ENCODE measurements around the gene RAVER2.

DNA sequence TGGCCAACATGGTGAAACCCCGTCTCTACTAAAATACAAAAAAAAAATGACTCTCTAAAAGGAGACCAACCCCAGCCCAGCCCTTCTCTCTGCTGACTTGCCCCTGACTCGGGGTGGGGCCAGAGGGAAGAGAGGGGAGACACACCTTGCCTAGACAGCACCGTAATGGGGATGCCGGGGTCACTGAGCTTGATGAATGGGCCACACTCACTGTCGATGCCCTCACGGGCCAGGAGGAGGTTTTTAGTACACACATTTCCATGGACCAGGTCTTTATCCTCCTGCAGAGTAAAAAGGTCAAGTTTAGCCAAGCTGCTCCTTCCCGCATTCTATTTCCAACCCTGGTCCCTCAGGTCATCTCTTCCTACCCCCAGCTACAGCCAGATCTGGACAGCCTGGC, 99.7 kb downstream of the RAVER2 start:
- TF ChIP-seq, protein P1, sequence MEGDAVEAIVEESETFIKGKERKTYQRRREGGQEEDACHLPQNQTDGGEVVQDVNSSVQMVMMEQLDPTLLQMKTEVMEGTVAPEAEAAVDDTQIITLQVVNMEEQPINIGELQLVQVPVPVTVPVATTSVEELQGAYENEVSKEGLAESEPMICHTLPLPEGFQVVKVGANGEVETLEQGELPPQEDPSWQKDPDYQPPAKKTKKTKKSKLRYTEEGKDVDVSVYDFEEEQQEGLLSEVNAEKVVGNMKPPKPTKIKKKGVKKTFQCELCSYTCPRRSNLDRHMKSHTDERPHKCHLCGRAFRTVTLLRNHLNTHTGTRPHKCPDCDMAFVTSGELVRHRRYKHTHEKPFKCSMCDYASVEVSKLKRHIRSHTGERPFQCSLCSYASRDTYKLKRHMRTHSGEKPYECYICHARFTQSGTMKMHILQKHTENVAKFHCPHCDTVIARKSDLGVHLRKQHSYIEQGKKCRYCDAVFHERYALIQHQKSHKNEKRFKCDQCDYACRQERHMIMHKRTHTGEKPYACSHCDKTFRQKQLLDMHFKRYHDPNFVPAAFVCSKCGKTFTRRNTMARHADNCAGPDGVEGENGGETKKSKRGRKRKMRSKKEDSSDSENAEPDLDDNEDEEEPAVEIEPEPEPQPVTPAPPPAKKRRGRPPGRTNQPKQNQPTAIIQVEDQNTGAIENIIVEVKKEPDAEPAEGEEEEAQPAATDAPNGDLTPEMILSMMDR (IDR thresholded peaks at IDR 0.05), result no peak
- no peak for TF ChIP-seq POLR2A (IDR thresholded peaks at IDR 0.05)

All from testis (tissue), 2 donors.